Type B pancreatic cell (in vitro differentiated cells): ENCODE measurements around the gene PDE6D. TPM values are rescaled to one million over a fixed set of nuclear protein-coding genes. Genes with fewer than 3 reads are reported as not detected.
A peak's percentile ranks its signal among the peaks of the same experiment; 100 is the strongest.

Source experiments
- DNase-seq: peaks from one replicate; pipeline ENCODE4 v3.0.0; 2021; ENCODE audit warnings: mixed read lengths; ENCODE audit not compliant: unreplicated experiment; ENCODE audit errors: extremely low spot score
- H3K27ac Mint-ChIP-seq: 2 replicates; pipeline ENCODE4 v1.8.0; 2021; ENCODE audit warnings: mild to moderate bottlenecking, mixed read lengths
- H3K27me3 Mint-ChIP-seq: 2 replicates; pipeline ENCODE4 v1.8.0; 2021; ENCODE audit warnings: mixed read lengths
- H3K36me3 Mint-ChIP-seq: 2 replicates; pipeline ENCODE4 v1.8.0; 2021; ENCODE audit warnings: mixed read lengths
- H3K4me1 Mint-ChIP-seq: one replicate; pipeline ENCODE4 v1.8.0; 2021; ENCODE audit warnings: mixed read lengths; ENCODE audit not compliant: unreplicated experiment
- H3K4me3 Mint-ChIP-seq: 2 replicates; pipeline ENCODE4 v1.8.0; 2021; ENCODE audit warnings: mild to moderate bottlenecking, mixed read lengths
- H3K9me3 Mint-ChIP-seq: 2 replicates; pipeline ENCODE4 v1.8.0; 2021; ENCODE audit warnings: mixed read lengths
- total RNA-seq: library from RNA; stranded (reverse); gene quantifications from 2 replicates; pipeline ENCODE4 v1.2.1, GENCODE V29; 2021; ENCODE audit warnings: low replicate concordance
- TF ChIP-seq, protein P1 (sequence below): fragments of 200-600 bp; sonication (generic); conservative IDR thresholded peaks from 2 replicates; pipeline ENCODE4 v1.5.0; 2021; ENCODE audit warnings: antibody characterized with exemption, mild to moderate bottlenecking

The PDE6D gene
- total RNA-seq, 1 donor from 2014 or later, result 24.3 TPM

DNA sequence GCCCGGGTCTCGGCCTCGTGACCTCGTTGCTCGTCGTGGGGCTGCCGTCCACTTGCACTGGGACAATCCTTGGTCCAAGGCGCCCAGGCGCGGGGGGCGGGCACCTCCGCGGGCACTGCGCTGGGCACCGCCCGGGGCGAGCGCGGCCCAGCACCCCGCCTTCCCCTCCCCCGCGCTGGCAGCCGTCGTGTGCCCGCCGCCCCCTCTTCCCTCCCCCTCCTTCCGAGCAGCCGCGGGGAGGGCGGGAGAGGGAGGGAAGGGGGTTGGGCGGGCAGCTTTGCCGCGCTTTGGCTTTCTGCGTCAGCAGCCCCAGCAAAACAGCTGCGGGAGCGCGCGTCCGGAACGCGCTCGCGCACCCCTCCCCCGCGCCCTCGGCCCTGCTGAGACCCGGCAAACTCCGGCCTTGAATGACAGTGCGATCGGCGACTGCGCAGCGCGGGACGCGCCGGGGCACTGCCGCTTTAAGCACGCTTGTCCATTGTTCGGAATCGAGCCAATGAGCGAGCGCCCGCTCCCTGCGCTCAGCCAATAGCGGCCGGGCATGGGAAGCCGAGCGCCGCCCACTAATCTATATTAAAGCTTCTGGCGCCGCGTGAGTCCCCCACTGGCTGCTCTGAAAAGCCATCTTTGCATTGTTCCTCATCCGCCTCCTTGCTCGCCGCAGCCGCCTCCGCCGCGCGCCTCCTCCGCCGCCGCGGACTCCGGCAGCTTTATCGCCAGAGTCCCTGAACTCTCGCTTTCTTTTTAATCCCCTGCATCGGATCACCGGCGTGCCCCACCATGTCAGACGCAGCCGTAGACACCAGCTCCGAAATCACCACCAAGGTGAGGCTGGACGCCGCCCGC, 72.9 kb downstream of the PDE6D start, which contains the start of gene PTMA:
TSS of gene PTMA (plus strand) at position 599 of the 846 bp plus-strand sequence. CDS start at position 781, 182 bp downstream.
- DNase-seq, result peak; percentile 100
- Mint-ChIP-seq H3K9me3 (no peaks in the 10 kb centered on the region), H3K27ac (peak within 1 kb of the TSS; percentile 100), H3K27me3 (peaks cover 8% of the 10 kb centered on the region), H3K4me3 (peak within 1 kb of the TSS; percentile 99), H3K4me1 (peaks cover 13% of the 10 kb centered on the region), H3K36me3 (peaks cover 15% of the 10 kb centered on the region)
- TF ChIP-seq, protein P1, sequence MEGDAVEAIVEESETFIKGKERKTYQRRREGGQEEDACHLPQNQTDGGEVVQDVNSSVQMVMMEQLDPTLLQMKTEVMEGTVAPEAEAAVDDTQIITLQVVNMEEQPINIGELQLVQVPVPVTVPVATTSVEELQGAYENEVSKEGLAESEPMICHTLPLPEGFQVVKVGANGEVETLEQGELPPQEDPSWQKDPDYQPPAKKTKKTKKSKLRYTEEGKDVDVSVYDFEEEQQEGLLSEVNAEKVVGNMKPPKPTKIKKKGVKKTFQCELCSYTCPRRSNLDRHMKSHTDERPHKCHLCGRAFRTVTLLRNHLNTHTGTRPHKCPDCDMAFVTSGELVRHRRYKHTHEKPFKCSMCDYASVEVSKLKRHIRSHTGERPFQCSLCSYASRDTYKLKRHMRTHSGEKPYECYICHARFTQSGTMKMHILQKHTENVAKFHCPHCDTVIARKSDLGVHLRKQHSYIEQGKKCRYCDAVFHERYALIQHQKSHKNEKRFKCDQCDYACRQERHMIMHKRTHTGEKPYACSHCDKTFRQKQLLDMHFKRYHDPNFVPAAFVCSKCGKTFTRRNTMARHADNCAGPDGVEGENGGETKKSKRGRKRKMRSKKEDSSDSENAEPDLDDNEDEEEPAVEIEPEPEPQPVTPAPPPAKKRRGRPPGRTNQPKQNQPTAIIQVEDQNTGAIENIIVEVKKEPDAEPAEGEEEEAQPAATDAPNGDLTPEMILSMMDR, result no peak

DNA sequence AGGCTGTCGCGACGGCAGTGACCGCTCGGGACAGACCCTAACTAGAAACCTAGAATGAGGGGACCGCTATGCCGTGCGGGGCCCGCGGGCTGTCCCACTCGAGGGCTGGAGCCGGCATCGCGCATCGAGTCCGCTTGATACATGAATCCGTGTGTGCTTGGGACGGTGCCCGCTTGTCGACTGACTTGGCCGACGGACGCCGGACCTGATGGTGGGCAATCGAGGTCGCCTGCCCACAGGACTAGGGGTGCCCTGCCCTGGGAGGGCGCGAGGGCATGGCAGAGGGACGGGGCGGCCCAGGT, 73.5 kb downstream of the PDE6D start:
- H3K4me3 Mint-ChIP-seq, result peak overlapping the region; percentile 91

DNA sequence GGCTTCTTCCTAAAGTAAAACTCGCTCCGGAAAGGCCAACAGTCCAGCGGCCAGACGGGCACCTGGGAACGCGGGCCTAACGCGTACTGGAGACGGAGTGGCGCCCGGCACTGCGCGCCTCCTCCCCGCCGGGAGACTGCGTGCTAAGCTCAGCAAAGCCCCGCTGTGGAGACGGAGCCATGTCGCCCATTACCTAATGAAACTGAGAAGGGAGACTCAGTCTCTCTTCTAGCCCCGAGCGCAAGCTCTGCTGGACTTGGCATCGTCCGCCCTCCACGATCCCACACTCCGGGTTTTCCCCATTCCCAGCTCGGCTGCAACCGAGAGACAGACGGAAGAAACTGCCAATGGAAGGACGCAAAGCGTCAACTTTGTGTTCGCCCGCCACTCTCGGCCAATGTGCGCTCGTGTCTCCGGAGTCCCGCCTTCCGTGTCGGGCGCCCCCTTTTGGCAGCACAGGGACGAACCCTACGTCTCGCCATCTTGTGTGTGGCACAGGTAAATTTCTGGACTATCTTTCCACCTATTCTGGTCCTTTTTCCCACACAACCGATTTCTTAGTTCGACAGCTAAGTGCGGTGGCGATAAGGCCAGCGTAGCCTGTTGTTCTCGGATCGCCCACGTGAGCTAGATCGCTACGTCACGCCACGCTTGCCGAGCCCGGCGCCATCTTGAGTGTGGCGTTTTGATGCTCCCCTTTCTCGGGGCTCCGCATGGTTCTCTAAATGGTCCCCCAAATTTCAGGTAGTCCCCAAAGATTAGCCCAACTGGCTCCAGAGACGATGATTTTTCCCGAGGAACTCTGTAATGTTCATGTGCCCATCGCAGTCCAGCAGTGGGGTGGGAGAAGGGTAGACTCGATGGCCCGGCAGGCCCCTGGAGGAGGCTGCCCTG, 74.1 kb downstream of the PDE6D start:
- H3K27ac Mint-ChIP-seq, result peak overlapping the region; percentile 100
- H3K4me3 Mint-ChIP-seq, result peak overlapping the region; percentile 91
- peaks cover 6% of the 10 kb centered on the region for H3K4me1 Mint-ChIP-seq
- H3K9me3 Mint-ChIP-seq, result no peaks in the 10 kb centered on the region
- TF ChIP-seq, protein P1, result peak; percentile 90
- H3K27me3 Mint-ChIP-seq, result peaks cover 8% of the 10 kb centered on the region
- H3K36me3 Mint-ChIP-seq, result peaks cover 10% of the 10 kb centered on the region
- DNase-seq, result peak; percentile 99

More for the DNA sequence above, 73.5 kb downstream of the PDE6D start:
- TF ChIP-seq, protein P1, result no peak
- peaks cover 8% of the 10 kb centered on the region for H3K27me3 Mint-ChIP-seq
- H3K4me1 Mint-ChIP-seq, result peaks cover 12% of the 10 kb centered on the region
- H3K36me3 Mint-ChIP-seq, result peaks cover 15% of the 10 kb centered on the region
- no peaks in the 10 kb centered on the region for H3K9me3 Mint-ChIP-seq
- DNase-seq, result peak; percentile 78
- peak overlapping the region; percentile 100 for H3K27ac Mint-ChIP-seq

DNA sequence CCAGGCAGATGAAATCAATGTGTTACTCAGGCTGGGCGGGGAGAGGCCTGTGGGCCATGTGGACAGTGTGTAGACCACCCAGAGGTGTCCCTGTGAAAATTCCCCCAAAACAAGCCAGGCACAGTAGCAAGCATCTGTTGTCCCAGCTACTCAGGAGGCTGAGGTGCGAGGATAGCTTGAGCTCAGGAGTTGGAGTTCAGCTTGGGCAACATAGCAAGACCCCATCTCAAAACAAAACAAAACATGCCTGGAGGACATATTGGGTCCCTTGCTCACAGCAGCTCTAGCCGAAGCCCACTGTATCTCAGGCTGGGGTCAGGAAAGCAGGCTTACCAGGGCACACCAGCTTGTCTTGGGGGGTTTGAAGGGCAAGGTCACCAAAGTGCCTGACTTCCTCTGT, 77.1 kb downstream of the PDE6D start:
- Mint-ChIP-seq H3K4me1 (no peaks in the 10 kb centered on the region), H3K36me3 (peaks cover 4% of the 10 kb centered on the region), H3K27ac (no peak overlapping the region), H3K9me3 (no peaks in the 10 kb centered on the region), H3K4me3 (peak overlapping the region; percentile 78), H3K27me3 (peaks cover 8% of the 10 kb centered on the region)
- no peak for DNase-seq
- TF ChIP-seq, protein P1, result no peak

DNA sequence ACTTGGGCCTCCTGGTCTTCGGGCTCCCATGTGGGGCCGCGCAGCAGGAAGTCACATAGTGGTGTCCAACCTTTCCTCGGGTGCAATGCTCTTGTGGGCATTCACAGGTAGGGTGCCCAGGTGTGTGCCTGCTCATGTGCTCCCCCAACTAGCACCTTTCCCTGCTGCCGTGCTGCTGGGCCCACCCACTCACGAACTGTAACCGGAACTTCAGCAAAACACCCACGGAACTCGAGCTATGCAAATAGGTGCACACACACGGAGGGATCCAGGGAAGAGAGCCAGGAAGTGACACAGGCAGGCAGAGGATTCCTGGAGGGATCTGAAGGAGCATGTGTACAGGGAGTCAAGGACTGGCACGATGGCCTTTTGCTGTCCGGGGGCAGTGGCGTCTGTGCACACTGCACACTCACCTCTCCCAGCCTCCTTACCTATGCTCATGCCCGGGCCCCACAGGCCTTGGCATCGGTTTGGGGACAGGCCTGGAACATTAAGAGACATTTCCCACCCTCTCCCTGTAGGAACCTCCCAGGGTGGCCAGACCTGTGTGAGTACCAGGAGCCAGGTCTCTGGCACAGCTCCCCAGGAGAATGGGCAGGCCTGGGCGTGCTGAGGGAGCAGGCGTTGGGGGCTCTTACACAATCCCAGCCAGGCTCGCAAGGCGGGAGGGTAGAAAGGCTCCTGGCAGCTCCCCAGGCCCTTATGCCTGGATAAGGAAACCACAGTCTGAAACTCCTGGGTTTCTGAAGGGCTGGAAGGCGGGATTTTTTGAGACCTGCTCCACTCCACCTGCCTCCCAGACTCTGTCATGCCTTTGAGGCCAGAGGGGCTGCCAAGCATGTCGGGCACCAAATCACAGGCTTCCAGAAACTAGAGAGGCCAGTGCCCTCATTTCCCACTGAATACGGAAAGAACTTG, 79.4 kb downstream of the PDE6D start:
- Mint-ChIP-seq H3K27ac (no peak overlapping the region), H3K27me3 (no peaks in the 10 kb centered on the region), H3K4me1 (no peaks in the 10 kb centered on the region), H3K9me3 (no peaks in the 10 kb centered on the region), H3K4me3 (no peak overlapping the region), H3K36me3 (no peaks in the 10 kb centered on the region)
- TF ChIP-seq, protein P1, result no peak
- no peak for DNase-seq
